Measurements from ENCODE around the gene RNF112.
A peak's percentile ranks its signal among the peaks of the same experiment; 100 is the strongest.

RNF112 gene

DNA sequence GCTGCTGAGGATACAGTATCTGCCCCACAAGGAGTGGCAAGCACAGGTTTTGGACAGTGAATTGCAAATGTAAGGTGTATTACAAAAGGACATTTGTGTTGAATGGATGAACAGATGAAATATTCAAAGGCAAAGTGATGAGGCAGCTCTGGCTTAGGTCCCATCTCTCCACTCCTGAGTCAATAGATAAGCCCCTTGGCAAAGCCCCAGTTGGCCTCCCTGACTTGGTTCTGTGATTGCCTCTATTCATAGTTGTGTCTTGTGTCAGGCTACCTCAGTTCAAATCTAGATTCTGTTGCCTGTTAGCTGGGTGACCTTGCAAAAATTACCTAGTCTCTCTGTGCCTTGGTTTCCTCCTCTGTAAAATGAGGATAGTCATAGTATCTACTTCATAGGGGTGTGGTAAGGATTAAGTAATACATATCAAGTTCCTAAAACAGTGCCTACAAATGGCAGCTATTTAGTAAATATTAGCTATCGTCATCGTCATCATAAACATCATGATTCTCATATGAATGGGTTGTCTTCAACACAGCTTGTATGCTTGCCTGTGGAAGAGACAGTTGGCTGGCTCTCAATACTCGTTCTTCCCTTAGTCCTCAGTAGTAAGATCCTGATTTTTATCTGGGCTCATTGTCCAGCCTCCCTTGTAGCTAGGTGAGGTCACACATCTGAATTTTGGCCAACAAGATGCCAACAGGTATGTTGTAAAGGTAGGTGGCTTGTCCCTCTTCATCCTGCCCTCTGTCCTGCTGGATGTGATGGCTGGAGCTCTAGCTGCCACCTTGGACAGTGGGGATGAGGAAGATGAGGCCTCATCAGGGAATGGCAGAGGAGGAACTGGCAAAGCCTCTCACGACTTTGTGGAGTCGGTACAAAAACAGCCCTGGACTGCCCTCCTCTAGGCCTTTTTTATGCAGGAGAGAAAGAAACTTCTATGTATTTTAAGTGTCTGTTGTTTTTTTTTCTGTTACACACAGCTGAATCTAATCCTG is 21.9 kb upstream of the RNF112 start:
- FAIRE-seq, result no peak

DNA sequence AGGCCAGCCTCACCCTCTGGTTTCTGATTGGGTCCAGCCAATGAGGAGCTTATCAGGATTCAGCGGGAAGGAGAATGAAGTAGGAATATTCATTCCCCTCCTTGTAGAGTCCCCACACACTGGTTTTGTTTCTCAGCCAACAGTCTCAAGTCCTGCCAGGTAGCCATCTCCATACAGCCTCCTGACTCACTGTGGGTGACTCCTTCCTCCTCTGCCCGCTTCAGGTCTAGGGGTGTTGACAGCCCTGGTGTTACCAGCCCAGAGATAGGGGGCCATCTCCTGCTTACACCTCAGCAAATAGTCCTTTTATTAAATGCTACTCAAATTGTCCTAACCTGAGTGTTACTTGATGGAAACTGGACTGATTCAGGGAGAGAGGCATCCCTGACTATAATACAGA is 20.1 kb upstream of the RNF112 start:
- FAIRE-seq, result no peak

DNA sequence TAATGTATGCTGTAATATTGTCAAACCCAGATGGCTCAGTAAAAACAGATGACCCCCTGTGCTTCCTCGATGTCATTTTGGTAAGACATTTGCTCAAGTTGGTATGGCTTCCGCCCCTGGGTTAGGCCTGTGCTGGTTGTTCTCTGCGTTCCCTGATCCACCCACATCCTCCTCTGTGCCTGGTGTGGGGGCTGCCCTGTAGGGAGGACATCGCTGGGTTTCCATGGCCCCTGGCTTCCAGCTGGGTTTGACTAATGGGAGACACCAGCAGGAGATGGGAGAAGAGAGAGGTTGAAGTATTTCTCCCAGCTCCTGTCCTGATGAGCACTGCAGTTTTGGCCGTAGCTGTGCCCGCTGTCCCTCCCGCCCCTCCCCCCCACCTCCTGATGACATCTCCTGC is 19.6 kb upstream of the RNF112 start:
- FAIRE-seq, result no peak

DNA sequence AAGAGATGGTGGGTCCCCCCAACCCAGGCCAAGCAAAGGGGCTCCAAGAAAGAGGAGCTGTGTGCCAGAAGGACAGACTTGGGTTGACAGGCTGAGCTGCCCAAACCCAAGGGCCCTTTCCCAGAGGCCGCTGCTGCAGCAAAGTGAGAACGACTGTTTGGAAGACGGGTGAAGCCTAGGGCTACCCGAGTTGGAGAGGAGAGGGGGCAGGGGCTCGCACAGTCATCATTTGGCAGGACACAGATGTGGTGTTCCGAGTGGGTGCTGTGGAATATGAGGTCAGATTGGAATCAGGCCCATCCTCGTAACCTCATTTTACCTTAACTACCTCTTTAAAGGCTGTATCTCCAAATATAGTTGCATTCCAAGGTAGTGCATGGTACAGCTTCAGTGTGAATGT is 18.7 kb upstream of the RNF112 start:
- no peak for FAIRE-seq

DNA sequence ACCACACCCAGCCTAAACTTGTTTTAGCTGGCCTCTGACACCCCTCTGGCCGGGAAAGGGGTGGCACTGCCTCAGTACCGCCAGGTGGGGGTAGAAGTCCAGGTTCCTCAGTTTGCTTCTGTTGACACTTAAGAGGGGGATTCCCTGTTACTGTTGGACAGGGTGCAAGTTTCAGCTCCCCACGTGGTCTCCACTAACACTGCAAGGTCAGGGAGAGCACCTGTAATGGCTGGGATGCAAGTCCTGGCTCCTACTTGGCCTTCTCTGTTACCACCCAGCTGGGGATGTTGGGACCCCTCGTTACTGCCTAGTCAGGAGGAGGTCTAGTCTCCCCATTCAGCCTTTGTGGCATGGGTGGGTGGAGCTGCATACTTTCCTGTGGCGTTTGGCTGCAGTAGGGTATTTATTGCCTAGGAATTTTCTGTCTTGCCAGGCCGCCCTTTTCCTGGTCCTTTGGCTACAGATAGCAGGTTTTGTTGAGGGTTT is 13.4 kb upstream of the RNF112 start:
- FAIRE-seq, result no peak

DNA sequence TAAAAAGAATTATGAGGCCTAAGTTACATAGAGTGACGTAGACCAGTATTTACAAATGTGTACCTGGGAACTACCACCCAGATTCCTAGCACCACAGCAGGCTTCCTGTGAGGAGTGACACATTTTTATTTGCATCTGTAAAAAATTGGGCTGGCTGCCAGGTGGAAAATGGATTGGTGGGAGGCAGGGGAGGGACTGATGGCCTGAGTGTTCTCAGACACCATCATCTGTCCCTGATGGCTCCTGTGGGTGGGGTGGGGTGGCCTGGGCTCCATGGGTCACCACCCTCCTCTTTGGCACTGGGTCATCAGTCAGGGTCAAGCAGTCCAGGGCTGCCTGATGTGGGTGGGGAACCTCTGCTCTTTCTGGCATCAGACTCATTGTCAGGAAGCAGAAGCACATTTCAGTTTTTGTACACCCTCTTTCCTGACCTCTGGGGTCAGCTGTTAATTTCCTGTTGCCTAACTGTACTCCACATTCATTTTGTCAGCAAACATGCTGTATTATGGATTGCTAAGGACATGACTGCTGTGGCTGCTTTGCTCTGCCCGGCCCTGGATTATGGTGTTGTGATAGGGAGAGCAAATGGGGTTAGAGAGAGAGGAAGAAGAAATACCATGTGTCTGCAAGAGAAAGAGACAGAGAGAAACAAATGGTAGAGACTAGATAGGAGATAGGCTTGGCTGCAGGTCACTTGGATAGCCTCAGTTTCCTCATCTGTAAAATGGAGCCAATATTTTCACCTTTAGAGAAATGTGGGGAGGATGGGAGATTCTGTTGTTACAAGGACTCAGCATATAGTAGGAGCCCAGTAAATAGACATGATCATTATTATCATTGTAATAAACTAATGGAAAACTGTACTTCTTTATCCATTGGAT is 12.5 kb upstream of the RNF112 start:
- FAIRE-seq, result peak; percentile 10

DNA sequence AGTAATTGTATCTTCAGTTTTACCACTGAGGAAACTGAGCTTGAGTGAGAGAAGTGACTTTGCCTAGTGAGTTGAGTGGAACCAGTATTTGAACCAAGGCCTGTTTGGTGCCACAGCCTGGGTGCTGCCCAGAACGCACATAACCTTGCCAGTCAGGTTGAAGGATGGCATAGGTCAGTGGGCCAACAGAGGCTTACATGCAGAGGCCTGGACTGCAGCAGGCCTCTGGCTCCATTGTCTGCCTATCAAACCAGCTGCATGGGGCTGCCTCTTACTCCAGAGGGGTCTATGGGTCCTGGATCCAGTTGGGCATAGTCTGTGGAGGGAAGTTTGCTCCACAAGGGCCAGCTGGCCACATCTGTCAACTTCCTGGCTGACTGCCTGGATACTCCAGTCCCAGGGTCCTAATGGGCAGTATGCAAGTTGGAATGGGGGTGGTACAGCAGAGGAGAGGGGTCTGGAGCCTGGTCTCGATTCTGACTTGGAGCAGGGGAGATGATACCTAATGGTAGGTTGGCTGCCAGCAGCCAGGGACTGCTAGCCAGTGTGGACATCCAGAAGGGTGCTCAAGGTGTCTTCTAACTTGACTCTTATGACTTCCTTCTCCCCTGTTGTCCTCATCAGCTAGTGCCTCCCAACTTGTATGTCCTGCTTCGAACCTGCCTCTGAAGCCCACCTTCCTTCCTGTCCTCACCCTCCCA is 11.1 kb upstream of the RNF112 start:
- FAIRE-seq, result no peak

DNA sequence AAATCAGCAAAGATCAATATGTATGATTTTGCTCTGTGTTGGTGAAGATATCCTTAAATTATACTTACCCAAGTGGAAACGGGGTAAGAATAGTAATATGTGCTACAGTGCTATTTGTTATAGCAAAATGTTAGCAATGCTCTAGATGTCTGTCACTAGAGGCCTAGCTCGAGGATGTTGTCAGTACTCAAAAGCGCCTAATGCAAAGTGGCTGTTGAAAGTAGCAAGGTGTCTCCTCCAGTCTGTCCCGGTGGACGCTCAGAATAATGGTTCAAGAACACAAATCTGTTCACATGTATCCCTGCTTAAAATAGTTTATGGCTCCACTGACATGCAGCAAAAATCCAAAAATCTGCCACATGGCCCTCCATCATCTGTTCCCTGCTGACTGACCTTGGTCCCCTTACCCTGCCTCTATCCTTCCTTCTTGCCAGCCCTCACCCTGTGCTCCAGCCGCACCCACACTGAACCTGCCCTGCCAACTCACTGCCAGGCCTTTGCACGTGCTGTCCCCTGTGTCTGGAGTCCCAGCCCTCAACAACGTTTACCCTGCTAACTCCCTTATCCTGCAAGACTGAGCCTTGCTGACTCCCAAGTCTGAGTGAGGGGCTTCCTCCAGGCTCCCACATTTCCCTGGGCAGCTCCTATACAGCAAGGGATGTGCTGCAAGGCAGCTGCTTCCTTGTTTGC is 9.6 kb upstream of the RNF112 start:
- FAIRE-seq, result no peak

DNA sequence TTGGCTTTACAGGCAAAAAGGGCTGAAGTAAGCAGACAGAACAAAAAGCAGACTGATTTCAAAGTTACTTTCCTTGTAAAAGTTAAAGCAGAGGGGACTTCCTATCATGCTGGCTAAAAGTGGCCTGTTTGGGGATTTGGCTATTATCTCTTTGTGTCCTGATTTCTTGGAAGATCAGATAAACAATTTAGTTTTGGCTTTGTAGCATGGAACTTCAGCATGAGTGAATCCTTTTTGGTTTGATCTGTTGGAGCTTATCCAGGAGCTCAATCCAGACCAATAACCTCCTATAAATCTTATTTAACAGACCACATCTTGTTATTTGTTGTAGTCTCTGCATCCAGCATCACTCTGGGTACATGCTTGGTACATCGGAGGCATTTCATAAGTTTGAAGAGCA is 8.9 kb upstream of the RNF112 start:
- FAIRE-seq, result no peak

DNA sequence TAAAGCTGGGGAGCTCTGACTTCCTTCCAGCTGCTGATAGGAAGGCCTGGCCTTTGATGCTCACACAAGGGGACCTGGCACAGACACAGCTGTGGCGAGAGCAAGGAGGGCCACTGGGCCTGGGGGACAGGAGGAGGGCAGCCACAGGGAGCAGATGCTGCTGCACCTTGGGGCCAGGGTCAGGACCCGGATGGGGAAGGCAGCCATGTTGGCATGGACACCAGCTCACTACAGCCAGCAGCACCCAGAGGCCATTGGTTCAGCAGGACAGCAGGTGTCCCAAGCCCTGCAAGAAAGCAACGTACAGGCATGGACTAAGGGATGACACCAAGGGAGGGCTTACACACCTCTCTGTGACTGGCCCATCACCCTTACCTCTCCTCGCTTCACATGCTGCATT is 8.0 kb upstream of the RNF112 start:
- no peak for FAIRE-seq

DNA sequence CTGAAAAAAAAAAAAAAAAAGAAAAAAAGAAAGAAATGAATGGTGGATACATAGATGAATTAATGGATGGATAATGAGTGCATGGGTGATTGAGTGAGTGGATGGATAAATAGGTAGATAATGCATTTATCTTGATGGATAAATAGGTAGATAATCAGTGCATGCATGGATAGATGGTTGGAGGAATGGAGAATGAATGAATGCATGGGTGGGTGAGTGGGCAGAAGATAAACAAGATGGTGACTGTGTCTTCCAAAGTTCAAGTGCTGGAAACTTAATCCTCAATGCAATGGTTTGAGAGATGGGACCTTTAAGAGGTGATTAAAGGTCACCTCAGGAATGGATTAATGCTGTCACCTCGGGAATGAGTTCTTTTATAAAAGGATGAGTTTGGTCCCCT is 6.8 kb upstream of the RNF112 start:
- no peak for FAIRE-seq

DNA sequence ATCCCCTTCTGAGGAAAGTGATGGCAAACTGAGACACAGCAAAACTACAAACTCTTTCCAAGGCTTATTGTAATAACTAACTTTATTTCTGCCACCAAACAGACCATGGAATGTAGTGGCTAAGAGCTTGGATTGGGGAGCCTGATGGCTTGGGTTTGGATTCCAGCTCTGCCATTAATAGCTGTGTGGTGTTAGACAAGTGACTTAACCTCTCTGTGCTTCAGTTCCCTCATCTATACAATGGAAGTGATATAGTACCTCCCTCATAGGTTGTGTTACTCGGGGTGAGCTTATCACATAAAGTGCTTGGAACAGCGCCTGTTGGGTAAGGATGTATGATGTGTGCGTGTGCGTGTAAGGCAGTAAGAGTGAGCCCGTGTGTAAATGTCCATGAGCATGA is 5.9 kb upstream of the RNF112 start:
- FAIRE-seq, result no peak

DNA sequence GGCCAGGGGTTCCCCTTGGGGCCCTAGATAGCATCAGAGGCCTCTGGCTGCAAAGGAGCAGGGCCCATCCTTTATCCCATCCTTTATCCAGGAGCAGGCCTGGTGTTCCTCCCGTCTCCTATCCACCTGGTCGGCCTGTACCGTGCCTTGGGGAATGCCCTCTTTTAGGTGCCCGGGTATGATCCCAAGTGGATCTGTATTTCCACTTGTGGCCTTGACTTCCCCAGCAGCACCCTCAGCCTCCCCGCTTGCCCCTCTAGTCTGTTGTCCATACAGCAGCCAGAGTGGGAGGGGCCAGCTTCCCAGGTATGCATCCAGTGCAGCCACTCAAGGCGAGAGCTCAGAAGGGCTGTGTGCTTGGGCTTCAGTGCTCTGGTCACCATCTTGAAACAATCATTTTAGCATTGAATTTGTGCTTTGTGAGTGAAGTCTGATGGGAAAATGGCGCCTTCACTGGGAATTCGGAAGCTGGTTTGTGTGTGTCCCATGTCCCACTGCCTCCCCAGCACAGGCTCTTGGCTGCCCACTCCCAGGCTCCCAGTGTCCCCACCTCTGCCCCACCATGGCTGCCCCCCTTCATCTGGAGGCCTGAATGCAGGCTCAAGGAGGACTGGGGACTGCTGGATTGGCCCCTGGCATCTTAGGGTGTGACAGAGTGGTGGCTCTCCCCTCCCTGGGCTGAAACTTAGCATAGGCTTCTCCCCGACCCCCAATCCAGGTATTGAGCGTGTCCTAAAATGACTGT is 3.3 kb upstream of the RNF112 start:
- no peak for FAIRE-seq

DNA sequence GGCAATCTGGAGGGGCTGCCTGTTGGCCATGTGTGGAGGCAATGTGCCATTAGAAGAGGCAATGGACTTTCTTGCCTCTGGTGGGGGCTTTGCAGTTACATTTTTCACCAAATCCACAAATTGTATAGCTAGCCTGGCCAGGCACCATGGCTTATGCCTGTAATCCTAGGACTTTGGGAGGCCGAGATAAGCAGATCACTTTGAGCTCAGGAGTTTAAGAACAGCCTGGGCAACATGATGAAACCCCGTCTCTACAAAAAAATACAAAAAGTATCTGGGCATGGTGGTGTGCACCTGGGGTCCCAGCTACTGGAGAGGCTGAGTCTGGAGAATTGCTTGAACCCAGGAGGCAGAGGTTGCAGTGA is 2.7 kb upstream of the RNF112 start:
- FAIRE-seq, result no peak

DNA sequence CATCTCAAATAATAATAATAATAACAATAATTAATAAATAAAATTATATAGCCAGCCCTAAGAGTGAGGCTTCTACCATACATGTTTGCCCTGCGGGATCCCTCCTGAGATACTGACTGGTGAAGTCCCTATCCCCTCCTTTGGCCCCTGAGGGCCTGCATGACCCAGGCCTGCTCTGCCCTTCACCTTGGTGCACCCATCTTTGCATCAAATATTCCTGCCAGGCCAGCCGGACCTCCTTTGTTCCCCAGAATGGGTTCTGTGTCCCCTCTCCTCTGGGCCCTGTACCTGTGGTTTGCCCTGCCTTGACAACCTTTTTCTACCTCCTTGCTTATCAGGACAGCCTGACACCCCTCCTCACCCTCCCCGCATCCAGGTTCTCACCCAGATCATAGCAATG is 2.0 kb upstream of the RNF112 start:
- no peak for FAIRE-seq

DNA sequence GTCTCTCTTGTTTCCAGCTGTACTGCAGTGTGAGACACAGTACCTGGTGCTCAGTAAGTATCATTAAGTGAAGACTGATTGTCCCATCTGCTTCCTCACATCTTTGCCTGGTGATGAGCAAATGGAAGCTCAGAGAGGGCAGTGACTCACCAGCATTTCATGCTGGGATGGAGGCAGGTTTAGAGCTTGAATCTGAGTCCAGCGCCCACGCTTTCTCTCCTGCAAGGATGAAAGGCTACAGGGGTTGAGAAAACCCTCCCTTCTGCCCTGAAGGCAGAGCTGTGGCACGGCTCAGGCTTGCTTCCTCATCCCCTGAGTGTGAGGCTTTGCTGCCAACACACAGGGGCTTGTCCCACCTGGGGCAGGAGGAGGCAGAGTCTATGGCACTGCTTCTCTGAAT is 1.5 kb upstream of the RNF112 start:
- no peak for FAIRE-seq

DNA sequence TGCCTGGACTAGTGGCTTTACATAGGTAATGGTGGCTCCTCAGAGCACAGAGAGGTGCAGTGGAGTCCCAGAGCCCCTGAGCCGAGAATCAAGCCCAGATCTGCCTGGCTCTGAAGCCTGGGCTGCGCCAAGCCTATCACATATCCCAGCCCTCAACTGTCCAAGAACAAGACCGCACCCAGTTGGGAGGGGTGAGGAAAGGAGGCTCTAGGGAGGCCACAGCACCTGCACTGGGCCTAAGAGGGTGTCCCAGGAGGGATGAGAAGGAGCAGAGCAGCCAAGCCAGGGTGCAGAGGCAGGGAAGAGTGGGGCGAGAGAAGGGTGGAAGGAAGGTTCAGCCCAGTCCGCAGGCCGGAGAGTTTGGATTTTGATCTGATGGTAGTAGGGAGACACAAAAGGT is 941 bp upstream of the RNF112 start:
- no peak for FAIRE-seq

DNA sequence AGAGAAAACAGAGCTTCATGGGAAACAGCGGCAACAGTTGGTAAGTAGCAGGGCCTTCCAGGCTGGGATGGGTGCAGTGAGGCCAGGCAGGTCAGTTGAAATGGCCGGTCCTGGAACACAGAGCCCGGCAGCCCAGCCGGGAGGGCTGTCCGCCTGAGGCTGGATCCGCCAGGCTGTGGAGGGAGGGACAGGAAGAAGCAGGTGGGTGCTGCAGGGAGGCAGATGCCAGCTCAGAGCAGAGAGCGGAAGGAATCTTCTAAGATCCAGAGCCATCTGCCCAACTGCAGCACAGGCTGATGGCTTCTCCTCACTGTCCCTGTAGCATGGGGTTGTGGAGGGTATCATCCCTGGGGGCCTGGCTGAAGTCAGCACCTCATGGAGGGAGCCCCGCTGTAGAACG is 599 bp downstream of the RNF112 start:
- no peak for FAIRE-seq

DNA sequence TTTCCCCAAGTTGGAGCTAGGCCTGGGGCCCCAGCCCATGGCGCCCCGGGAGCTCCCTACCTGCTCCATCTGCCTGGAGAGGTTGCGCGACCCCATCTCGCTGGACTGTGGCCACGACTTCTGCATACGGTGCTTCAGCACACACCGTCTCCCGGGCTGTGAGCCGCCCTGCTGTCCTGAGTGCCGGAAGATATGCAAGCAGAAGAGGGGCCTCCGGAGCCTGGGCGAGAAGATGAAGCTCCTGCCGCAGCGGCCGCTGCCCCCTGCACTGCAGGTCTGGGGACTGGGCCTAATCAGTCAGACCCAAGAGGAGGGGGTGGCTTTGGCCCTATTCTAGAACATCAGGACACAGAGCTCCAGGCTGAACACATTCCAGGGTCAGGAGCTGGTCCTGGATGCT is 1.5 kb downstream of the RNF112 start:
- no peak for FAIRE-seq

DNA sequence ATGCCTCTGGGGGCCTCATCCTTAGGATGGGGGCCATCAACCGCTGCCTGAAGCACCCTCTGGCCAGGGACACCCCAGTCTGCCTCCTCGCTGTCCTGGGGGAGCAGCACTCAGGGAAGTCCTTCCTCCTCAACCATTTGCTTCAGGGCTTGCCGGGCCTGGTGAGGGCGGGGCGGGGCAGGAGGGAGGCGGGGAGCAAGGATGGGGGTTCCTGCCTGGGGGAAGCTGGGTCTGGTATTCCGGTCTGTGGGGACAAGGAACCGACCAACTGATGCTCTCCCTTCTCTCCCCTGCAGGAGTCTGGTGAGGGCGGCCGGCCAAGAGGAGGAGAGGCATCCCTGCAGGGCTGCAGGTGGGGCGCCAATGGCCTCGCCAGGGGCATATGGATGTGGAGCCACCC is 2.0 kb downstream of the RNF112 start:
- no peak for FAIRE-seq

DNA sequence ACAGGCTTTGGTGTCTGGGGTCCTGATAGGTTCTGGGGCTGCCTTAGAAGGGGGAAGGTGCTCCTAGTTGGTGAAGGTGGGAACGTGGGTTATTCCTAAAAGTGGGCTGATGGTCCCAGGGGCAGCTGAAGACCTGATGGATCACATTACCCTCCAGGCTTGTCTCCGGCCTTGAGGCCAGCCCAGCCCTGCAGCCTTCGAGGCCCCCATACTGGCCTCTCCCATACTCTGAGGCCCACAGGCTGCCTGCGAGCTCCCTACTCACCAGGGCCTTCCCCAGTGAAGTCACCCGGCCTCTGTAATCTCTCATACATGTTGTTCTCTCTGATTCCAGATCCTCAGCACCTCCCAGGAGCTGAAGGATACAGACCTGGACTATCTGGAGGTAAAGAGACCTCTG is 2.7 kb downstream of the RNF112 start:
- FAIRE-seq, result no peak
